ENCODE data around the gene ZSWIM3. TPM values are rescaled to one million over a fixed set of nuclear protein-coding genes. Genes with fewer than 3 reads are reported as not detected.

The ZSWIM3 gene
- total and polyA plus RNA-seq, 2 donors (not counting 3 experiments of a cell fraction or from before 2014, with no cell fraction given), result 3.8 to 4.4 TPM

- peaks cover 4% of the 10 kb centered on the region for H3K79me2 ChIP-seq (ENCODE audit: control insufficient read depth, insufficient read depth, low read length)
- H2AFZ ChIP-seq (ENCODE audit: low read depth, low read length), result no peak overlapping the region
- no peak for TF ChIP-seq POLR2A (IDR thresholded peaks at IDR 0.05; ENCODE audit: low read depth, low read length)
- TF ChIP-seq POLR2AphosphoS5 (IDR thresholded peaks at IDR 0.05; ENCODE audit: insufficient read depth, low read depth, low read length), result no peak
- no peak for TF ChIP-seq GATA2 (IDR thresholded peaks at IDR 0.05; ENCODE audit: insufficient read depth, insufficient read length, low read depth, low read length)
- TF ChIP-seq FOS (IDR thresholded peaks at IDR 0.05; ENCODE audit: borderline replicate concordance, insufficient read depth, low read length), result no peak
- TF ChIP-seq JUN (IDR thresholded peaks at IDR 0.05; ENCODE audit: borderline replicate concordance, insufficient read depth, insufficient read length, low read depth), result no peak
- no peak for TF ChIP-seq EZH2 (IDR thresholded peaks at IDR 0.05; ENCODE audit: borderline replicate concordance, low read depth, low read length, severe bottlenecking)
- TF ChIP-seq, protein P1, sequence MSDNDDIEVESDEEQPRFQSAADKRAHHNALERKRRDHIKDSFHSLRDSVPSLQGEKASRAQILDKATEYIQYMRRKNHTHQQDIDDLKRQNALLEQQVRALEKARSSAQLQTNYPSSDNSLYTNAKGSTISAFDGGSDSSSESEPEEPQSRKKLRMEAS (IDR thresholded peaks at IDR 0.05; ENCODE audit: insufficient read depth, insufficient read length), result no peak
- TF ChIP-seq, protein P2, sequence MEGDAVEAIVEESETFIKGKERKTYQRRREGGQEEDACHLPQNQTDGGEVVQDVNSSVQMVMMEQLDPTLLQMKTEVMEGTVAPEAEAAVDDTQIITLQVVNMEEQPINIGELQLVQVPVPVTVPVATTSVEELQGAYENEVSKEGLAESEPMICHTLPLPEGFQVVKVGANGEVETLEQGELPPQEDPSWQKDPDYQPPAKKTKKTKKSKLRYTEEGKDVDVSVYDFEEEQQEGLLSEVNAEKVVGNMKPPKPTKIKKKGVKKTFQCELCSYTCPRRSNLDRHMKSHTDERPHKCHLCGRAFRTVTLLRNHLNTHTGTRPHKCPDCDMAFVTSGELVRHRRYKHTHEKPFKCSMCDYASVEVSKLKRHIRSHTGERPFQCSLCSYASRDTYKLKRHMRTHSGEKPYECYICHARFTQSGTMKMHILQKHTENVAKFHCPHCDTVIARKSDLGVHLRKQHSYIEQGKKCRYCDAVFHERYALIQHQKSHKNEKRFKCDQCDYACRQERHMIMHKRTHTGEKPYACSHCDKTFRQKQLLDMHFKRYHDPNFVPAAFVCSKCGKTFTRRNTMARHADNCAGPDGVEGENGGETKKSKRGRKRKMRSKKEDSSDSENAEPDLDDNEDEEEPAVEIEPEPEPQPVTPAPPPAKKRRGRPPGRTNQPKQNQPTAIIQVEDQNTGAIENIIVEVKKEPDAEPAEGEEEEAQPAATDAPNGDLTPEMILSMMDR (IDR thresholded peaks at IDR 0.05; ENCODE audit: extremely low read depth in 1 of 2, insufficient read depth in 1 of 2, low read depth in 1 of 2, low read length in 2 of 2), result no peak
- TF ChIP-seq MYC (IDR thresholded peaks at IDR 0.05; ENCODE audit: low read depth, low read length), result no peak
- no peaks in the 10 kb centered on the region for H3K9me1 ChIP-seq (replicated peaks; ENCODE audit: control insufficient read depth, extremely low read depth, insufficient read depth, low read length)
- no peak overlapping the region for H3K27ac ChIP-seq (ENCODE audit: insufficient read depth, low read depth, low read length)
- no peaks in the 10 kb centered on the region for H3K27me3 ChIP-seq (ENCODE audit: control insufficient read depth in 2 of 2, insufficient read depth in 2 of 2, low read length in 2 of 2)
- FAIRE-seq (no peak), DNase-seq (ENCODE audit: low read depth, low spot score) (no peak)
- no peak overlapping the region for H3K4me2 ChIP-seq (ENCODE audit: insufficient read depth, low read length)
- ChIA-PET POLR2A (interaction anchor here (3.5 kb wide), 1 partner anchor 45 kb away, joined by 26 read pairs; the partner anchor contains the start of gene PCIF1), CTCF (interaction anchor here (0.9 to 4.9 kb wide), 4 partner anchors 8 to 82 kb away, joined by 3 to 35 read pairs (median 14); partner anchors contain the start of genes ZNF335 and ZSWIM1)
- H3K4me3 ChIP-seq (replicated peaks in 1 of 3; ENCODE audit: insufficient read depth in 1 of 3, low read depth in 1 of 3, low read length in 3 of 3), result no peak overlapping the region
- no peaks in the 10 kb centered on the region for H3K9me3 ChIP-seq (replicated peaks; ENCODE audit: control insufficient read depth, insufficient read depth, low read length)
- H3K9ac ChIP-seq (replicated peaks; ENCODE audit: extremely low read depth, insufficient read depth, low read length), result no peak overlapping the region
- intact Hi-C loops (cut with micrococcal nuclease) (no loop called here), dilution Hi-C loops (cut with MboI; ENCODE audit: extremely low pct_ligation_motif_present, low sequenced_read_pairs) (no loop called here)
- no peaks in the 10 kb centered on the region for H4K20me1 ChIP-seq (replicated peaks; ENCODE audit: control insufficient read depth, extremely low read depth, insufficient read depth, low read length)
- peaks cover 31% of the 10 kb centered on the region for H3K4me1 ChIP-seq (ENCODE audit: control insufficient read depth, extremely low read depth, insufficient read depth, low read length)
- no TSS peak for BruUV-seq (replicated peaks)
- peaks cover under 1 to 12% of the 10 kb centered on the region in 2 experiments for H3K36me3 ChIP-seq (ENCODE audit: control insufficient read depth in 2 of 2, extremely low read depth in 1 of 2, insufficient read depth in 2 of 2, low read length in 2 of 2)
Measured at GRCh38 chr20:45888681-45889080, 31.3 kb downstream of the ZSWIM3 start.
